ENCODE data around the gene MTA3.

Gene MTA3

GRCh38 chr2:42767080-42767898 lies 198.9 kb downstream of the MTA3 start:
- TF ChIP-seq CTCF (conservative IDR thresholded peaks at IDR 0.05; ENCODE audit: low read depth), result no peak
- ChIA-PET CTCF (no interaction called here), POLR2A (ENCODE audit: low non-redundant PET) (no interaction called here)
- DNase-seq (ENCODE audit: low spot score), result no peak
- H3K27ac ChIP-seq, result no peak overlapping the region

GRCh38 chr2:42767899-42768705 lies 199.7 kb downstream of the MTA3 start:
- ChIA-PET POLR2A (ENCODE audit: low non-redundant PET) (no interaction called here), CTCF (no interaction called here)
- no peak for DNase-seq (ENCODE audit: low spot score)
- H3K27ac ChIP-seq, result no peak overlapping the region
- no peak for TF ChIP-seq CTCF (conservative IDR thresholded peaks at IDR 0.05; ENCODE audit: low read depth)

GRCh38 chr2:42768706-42769256 lies 200.3 kb downstream of the MTA3 start:
- DNase-seq (ENCODE audit: low spot score), result no peak
- no peak overlapping the region for H3K27ac ChIP-seq
- no peak for TF ChIP-seq CTCF (conservative IDR thresholded peaks at IDR 0.05; ENCODE audit: low read depth)
- ChIA-PET POLR2A (ENCODE audit: low non-redundant PET) (no interaction called here), CTCF (no interaction called here)

- no peak for DNase-seq (ENCODE audit: low spot score)
- TF ChIP-seq CTCF (conservative IDR thresholded peaks at IDR 0.05; ENCODE audit: low read depth), result no peak
- no peak overlapping the region for H3K27ac ChIP-seq
- ChIA-PET POLR2A (ENCODE audit: low non-redundant PET) (no interaction called here), CTCF (interaction anchor here (0.6 kb wide), 1 partner anchor 28 kb away, joined by 4 read pairs; no protein-coding TSS in a partner anchor)
These were observed 201.3 kb downstream of the MTA3 start for GRCh38 chr2:42769583-42770287.

GRCh38 chr2:42770288-42771131 lies 202.1 kb downstream of the MTA3 start:
- DNase-seq (ENCODE audit: low spot score), result peak; percentile 26
- CTCF ChIA-PET, result no interaction called here
- H3K27ac ChIP-seq, result no peak overlapping the region
- TF ChIP-seq CTCF (conservative IDR thresholded peaks at IDR 0.05; ENCODE audit: low read depth), result no peak
- POLR2A ChIA-PET (ENCODE audit: low non-redundant PET), result no interaction called here
